MM.1S (cell line): ENCODE data around the gene BMAL1.

Experiments
- DNase-seq: peaks from one replicate; pipeline ENCODE4 v3.0.0-alpha.2; 2015
- H2AFZ ChIP-seq: fragments of 300-600 bp; sonication (generic); 2 replicates; pipeline ENCODE4 v1.6.0; 2016; ENCODE audit warnings: antibody characterized with exemption, low read length
- H3F3A ChIP-seq: fragments of 300-600 bp; sonication (generic); 2 replicates; pipeline ENCODE4 v1.6.1; 2016; ENCODE audit warnings: mild to moderate bottlenecking, antibody characterized with exemption, low read length, moderate library complexity, mixed read lengths; ENCODE audit not compliant: insufficient read depth
- H3K27ac ChIP-seq: fragments of 300-600 bp; sonication (generic); 2 replicates; pipeline ENCODE4 v1.5.1; 2016; ENCODE audit warnings: mild to moderate bottlenecking, low read length
- H3K27me3 ChIP-seq: fragments of 300-600 bp; sonication (generic); replicated peaks from 2 replicates; pipeline ENCODE4 v1.6.0; 2016; ENCODE audit warnings: low read length; ENCODE audit not compliant: insufficient read depth
- H3K36me3 ChIP-seq: fragments of 300-600 bp; sonication (generic); replicated peaks from 2 replicates; pipeline ENCODE4 v1.6.1; 2016; ENCODE audit warnings: mild to moderate bottlenecking, low read length, mixed read lengths; ENCODE audit not compliant: insufficient read depth
- H3K4me1 ChIP-seq: fragments of 300-600 bp; sonication (generic); 2 replicates; pipeline ENCODE4 v1.6.1; 2016; ENCODE audit warnings: low read length, mixed read lengths
- H3K4me2 ChIP-seq: fragments of 300-600 bp; sonication (generic); 2 replicates; pipeline ENCODE4 v1.6.0; 2016; ENCODE audit warnings: low read depth, low read length
- H3K4me3 ChIP-seq: fragments of 300-600 bp; sonication (generic); 2 replicates; pipeline ENCODE4 v1.5.1; 2016; ENCODE audit warnings: low read length, mixed read lengths
- H3K79me2 ChIP-seq: fragments of 300-600 bp; sonication (generic); 2 replicates; pipeline ENCODE4 v1.6.1; 2016; ENCODE audit warnings: mixed run types, low read length, mixed read lengths
- H3K9ac ChIP-seq: fragments of 300-600 bp; sonication (generic); 2 replicates; pipeline ENCODE4 v1.6.1; 2016; ENCODE audit warnings: low read length, mixed read lengths
- H3K9me2 ChIP-seq: fragments of 300-600 bp; sonication (generic); replicated peaks from 2 replicates; pipeline ENCODE4 v1.6.1; 2016; ENCODE audit warnings: mild to moderate bottlenecking, low read length, mixed read lengths; ENCODE audit not compliant: insufficient read depth
- H3K9me3 ChIP-seq: fragments of 300-600 bp; sonication (generic); replicated peaks from 2 replicates; pipeline ENCODE4 v1.6.1; 2016; ENCODE audit warnings: mild to moderate bottlenecking, low read length, mixed read lengths; ENCODE audit not compliant: insufficient read depth
- H4K20me1 ChIP-seq: fragments of 300-600 bp; sonication (generic); 2 replicates; pipeline ENCODE4 v1.6.1; 2016; ENCODE audit warnings: mild to moderate bottlenecking, low read length, moderate library complexity, mixed read lengths; ENCODE audit not compliant: insufficient read depth
- EZH2 ChIP-seq: fragments of 300-600 bp; sonication (generic); optimal IDR thresholded peaks from 2 replicates; pipeline ENCODE3; 2017; ENCODE audit warnings: low read depth, mild to moderate bottlenecking, antibody characterized with exemption, low read length, mixed read lengths
- EZH2phosphoT487 ChIP-seq: fragments of 300-600 bp; sonication (generic); IDR thresholded peaks from 2 replicates; pipeline ENCODE4 v1.6.1; 2018; ENCODE audit warnings: antibody characterized with exemption, low read length
- TF ChIP-seq, protein P1 (sequence below): fragments of 300-600 bp; sonication (generic); IDR thresholded peaks from 2 replicates; pipeline ENCODE4 v1.5.1; 2016; ENCODE audit warnings: antibody characterized with exemption, low read length, mixed read lengths

Gene BMAL1

DNA sequence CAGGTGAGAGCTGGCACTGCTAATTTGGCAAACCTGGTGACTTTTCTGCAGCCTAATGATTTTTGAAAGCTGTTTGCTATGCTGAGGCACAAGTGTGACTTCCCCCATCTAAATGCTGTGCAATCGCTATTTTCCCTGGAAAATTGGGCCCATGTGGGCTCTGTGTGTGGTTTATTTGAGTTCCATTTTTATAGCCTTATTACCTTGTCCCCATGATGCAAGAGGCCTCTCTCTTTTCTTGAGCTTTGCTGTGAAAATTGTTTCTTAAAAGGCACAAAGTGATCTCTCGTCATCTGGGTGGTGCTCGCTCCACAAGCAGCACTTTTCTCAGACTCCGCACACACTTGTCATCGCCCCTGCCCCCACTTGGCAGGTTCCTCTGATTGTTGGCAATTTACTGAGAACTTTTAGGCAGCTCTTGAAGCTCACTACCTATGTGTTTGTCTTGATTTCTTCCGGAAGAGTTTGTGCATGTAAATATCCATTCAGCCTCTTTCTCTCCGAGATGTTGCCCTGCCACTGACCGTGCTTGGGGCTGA is 24.9 kb downstream of the BMAL1 start:
- Histone ChIP-seq H3K4me2 (no peak overlapping the region), H3K4me3 (no peak overlapping the region), H3F3A (no peaks in the 10 kb centered on the region), H2AFZ (no peak overlapping the region), H3K9ac (no peak overlapping the region), H3K4me1 (no peaks in the 10 kb centered on the region), H3K9me3 (no peaks in the 10 kb centered on the region), H3K27me3 (no peaks in the 10 kb centered on the region), H3K27ac (no peak overlapping the region), H3K9me2 (no peaks in the 10 kb centered on the region), H3K36me3 (no peaks in the 10 kb centered on the region), H4K20me1 (no peaks in the 10 kb centered on the region; the same call in none of the 2 replicates), H3K79me2 (peaks cover 45% of the 10 kb centered on the region; the same call in 1 of the 2 replicates)
- TF ChIP-seq EZH2: no peak
- TF ChIP-seq, protein P1, sequence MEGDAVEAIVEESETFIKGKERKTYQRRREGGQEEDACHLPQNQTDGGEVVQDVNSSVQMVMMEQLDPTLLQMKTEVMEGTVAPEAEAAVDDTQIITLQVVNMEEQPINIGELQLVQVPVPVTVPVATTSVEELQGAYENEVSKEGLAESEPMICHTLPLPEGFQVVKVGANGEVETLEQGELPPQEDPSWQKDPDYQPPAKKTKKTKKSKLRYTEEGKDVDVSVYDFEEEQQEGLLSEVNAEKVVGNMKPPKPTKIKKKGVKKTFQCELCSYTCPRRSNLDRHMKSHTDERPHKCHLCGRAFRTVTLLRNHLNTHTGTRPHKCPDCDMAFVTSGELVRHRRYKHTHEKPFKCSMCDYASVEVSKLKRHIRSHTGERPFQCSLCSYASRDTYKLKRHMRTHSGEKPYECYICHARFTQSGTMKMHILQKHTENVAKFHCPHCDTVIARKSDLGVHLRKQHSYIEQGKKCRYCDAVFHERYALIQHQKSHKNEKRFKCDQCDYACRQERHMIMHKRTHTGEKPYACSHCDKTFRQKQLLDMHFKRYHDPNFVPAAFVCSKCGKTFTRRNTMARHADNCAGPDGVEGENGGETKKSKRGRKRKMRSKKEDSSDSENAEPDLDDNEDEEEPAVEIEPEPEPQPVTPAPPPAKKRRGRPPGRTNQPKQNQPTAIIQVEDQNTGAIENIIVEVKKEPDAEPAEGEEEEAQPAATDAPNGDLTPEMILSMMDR: no peak
- no peak for DNase-seq

DNA sequence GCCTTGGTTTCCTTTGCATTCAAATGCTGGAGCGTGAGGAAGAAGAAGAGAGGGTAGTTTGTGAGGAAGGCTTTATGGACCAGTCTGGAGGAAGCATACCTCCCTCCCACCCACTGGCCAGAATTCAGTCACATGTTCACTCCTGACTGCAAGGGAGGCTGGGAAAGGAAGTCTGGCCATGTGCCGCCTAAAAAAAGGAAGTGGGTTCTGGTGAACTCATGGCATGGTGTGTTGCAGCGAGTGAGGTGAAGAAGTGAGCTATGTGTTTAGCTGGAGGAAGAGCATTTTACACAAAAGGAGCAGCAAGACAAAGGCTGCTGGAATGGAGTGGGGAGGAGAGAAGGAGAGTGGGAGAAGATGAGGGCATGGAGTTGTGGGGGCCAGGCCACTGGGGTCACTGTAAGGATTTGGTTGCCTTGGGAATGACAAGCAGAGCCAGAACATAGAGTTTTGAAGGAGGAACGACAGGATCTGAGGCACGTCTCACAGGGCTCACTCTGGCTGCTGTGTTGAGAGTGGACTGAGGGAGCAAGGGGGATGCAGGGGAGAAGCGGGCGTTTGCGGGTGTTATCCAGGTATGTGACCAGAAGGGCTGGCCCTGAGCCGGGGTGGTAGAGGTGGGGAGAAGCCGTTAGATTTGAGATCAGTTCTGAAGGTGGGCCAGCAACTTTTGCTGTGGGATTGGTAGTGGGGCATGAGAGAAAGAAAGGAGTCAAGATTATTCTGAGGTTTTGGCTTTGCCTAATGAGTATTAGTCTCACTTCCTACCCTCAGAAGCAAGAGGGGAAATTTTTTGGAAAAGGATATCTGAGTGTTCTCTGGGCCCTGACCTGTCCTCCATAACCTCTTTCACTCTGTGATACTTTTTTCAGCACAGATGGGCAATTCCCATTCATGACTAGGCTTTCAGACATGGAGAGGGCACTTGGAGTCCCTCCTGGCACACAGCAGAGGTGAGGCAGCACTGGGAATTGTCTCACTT is 26.4 kb downstream of the BMAL1 start:
- Histone ChIP-seq H3K9ac (no peak overlapping the region), H3K36me3 (no peaks in the 10 kb centered on the region), H3K9me3 (no peaks in the 10 kb centered on the region), H3K4me1 (no peaks in the 10 kb centered on the region), H3K4me2 (no peak overlapping the region), H3K27ac (no peak overlapping the region), H3K79me2 (peaks cover 43% of the 10 kb centered on the region; the same call in 1 of the 2 replicates), H3K4me3 (no peak overlapping the region), H4K20me1 (no peaks in the 10 kb centered on the region; the same call in 1 of the 2 replicates), H2AFZ (no peak overlapping the region), H3K27me3 (no peaks in the 10 kb centered on the region), H3K9me2 (no peaks in the 10 kb centered on the region), H3F3A (no peaks in the 10 kb centered on the region)
- no peak for DNase-seq
- TF ChIP-seq, protein P1: no peak
- TF ChIP-seq EZH2phosphoT487 (no peak), EZH2 (no peak)

DNA sequence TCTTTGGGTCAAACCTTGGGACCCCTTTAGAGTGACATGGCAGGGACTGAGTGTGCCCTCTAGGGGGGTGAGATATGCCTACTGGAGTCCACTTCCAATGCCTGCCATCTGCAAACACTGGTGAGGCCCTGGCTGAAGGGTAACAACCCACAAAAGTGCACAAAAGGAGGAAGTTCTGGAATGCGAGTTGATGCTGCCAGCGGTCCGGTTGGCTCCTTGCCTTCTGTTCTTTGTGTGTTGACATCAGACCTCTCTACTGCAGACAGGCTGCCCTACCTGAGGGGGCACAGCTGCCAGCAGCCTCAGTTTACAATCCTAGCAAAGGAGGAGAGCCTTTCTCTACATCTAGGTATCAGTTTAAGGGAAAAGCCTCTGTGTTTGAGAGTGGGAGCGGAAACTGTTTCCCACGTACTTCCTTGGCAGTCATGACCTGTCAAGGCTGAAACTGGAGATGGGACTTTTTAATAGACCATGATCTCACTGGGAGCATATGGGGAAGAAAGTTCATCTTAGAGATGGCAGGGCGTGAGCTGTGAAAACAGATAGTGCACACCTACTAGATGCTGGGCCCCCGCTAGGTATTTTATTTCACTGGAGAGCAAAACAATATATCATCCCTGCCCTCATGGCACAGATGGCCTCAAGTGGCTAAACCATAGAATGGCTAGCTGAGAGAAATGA is 27.2 kb downstream of the BMAL1 start:
- no peak overlapping the region for H3K4me2 ChIP-seq
- H3K27me3 ChIP-seq: no peaks in the 10 kb centered on the region
- no peak overlapping the region for H2AFZ ChIP-seq
- no peaks in the 10 kb centered on the region for H3K9me3 ChIP-seq
- no peak overlapping the region for H3K27ac ChIP-seq
- H4K20me1 ChIP-seq: no peaks in the 10 kb centered on the region; the same call in 1 of the 2 replicates
- H3K9me2 ChIP-seq: no peaks in the 10 kb centered on the region
- no peak overlapping the region for H3K4me3 ChIP-seq
- no peaks in the 10 kb centered on the region for H3K36me3 ChIP-seq
- H3K4me1 ChIP-seq: no peaks in the 10 kb centered on the region
- H3K9ac ChIP-seq: no peak overlapping the region
- H3F3A ChIP-seq: no peaks in the 10 kb centered on the region
- peaks cover 36% of the 10 kb centered on the region; the same call in 1 of the 2 replicates for H3K79me2 ChIP-seq
- TF ChIP-seq EZH2phosphoT487 (no peak), EZH2 (no peak)
- TF ChIP-seq, protein P1: no peak
- no peak for DNase-seq
